ENCODE data around the gene SNN. TPM values are rescaled to one million over a fixed set of nuclear protein-coding genes. Genes with fewer than 3 reads are reported as not detected.
A peak's percentile ranks its signal among the peaks of the same experiment; 100 is the strongest.

SNN gene
- 10 to 100 TPM; 17.0 to 86.8 (median 34.4) TPM for total RNA-seq
- 10 to 100 TPM; 21.3 to 34.3 TPM for polyA plus RNA-seq
- total RNA-seq = 86.1 reads per million, percentile 82 among the genes with 10 or more reads in this experiment

DNA sequence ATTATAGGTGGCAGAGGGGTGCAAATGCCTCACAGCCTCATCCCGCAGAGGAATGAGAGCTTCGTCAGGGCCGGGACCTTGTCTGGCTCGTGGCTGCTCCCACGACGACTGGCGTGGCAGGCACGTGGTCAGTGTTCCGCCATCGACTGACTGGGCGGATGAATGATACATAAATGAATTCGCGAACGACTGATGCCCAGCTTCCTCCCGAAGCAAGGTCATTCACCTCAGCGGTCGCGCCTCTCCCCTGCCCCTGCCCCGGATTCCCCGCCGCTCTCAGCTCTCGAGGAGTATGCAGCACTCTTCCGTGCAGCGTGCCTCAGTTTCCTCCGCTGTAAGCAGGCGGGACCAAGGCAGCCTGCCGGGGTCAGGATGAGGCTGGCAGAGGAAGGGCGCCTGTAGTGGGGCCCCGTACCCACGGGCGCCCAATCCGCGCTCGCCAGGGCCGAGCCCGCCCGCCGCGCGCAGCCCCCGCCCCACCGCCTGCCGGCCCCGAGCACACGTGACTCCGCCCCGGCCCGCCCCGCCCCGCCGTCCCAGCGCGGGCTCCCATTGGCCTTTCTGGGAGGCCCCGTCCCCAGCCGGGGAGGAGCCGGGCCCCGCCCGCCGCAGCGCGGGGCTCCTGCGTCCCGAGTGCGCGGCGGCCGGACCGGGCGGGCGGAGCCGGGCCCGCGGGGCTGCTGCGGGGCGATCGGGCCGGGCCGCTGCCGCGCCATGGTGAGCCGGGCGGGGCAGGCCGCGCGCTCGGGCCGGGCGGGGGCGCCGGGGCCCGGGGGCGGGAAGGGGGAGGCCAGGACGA lies at the start of gene SNN:
SNN (plus strand) TSS at position 632 of the 799 bp plus-strand sequence. CDS start 7,605 bp downstream, outside the sequence.
- Mint-ChIP-seq H3K4me3 (peak within 1 kb of the TSS; percentile 88 to 96 (median 91)), H3K27me3 (no peaks in the 10 kb centered on the region), H3K27ac (peak within 1 kb of the TSS; percentile 85 to 98 (median 96)), H3K4me1 (peaks cover 53 to 87% (median 71%) of the 10 kb centered on the region in 7 donors), H3K36me3 (no peaks in the 10 kb centered on the region), H3K9me3 (no peaks in the 10 kb centered on the region)
- intact Hi-C loops (cut with micrococcal nuclease) = loop anchor here (1.0 to 5.0 kb wide), 8 partner anchors 15 to 411 kb away; partner anchors contain the start of genes TXNDC11 (in 2 of the 2), ZC3H7A (in 2 of the 2), GSPT1 (in 1 of the 2) and LITAF (in 1 of the 2)
- Histone ChIP-seq H3K4me1 (ENCODE audit: control insufficient read depth in 2 of 2, insufficient read depth in 2 of 2, low read length in 2 of 2) (peaks cover 36 to 80% of the 10 kb centered on the region in 2 donors), H3K4me3 (ENCODE audit: low read length) (peak within 1 kb of the TSS; percentile 77), H3K27ac (ENCODE audit: low read depth, low read length) (peak within 1 kb of the TSS; percentile 85), H3K36me3 (ENCODE audit: control insufficient read depth in 2 of 3, insufficient read depth in 3 of 3, low read length in 3 of 3) (peaks cover 0 to 4% (median 0%) of the 10 kb centered on the region in 3 experiments), H3K27me3 (ENCODE audit: control insufficient read depth in 2 of 2, insufficient read depth in 2 of 2, low read length in 2 of 2) (no peaks in the 10 kb centered on the region), H3K9me3 (ENCODE audit: control insufficient read depth in 2 of 3, low read length in 3 of 3) (no peaks in the 10 kb centered on the region)
- DNase-seq = peak; percentile 76 to 91 (median 83)
- peak; percentile 89 for ATAC-seq
- CTCF ChIA-PET = interaction anchor here (1.4 kb wide), 1 partner anchor 25 kb away, joined by 6 read pairs; no protein-coding TSS in a partner anchor
- POLR2A ChIA-PET = interaction anchor here (1.0 to 2.0 kb wide), 8 partner anchors 15 to 412 kb away, joined by 3 to 10 read pairs (median 6); partner anchors contain the start of genes LITAF, SOCS1 and TXNDC11

DNA sequence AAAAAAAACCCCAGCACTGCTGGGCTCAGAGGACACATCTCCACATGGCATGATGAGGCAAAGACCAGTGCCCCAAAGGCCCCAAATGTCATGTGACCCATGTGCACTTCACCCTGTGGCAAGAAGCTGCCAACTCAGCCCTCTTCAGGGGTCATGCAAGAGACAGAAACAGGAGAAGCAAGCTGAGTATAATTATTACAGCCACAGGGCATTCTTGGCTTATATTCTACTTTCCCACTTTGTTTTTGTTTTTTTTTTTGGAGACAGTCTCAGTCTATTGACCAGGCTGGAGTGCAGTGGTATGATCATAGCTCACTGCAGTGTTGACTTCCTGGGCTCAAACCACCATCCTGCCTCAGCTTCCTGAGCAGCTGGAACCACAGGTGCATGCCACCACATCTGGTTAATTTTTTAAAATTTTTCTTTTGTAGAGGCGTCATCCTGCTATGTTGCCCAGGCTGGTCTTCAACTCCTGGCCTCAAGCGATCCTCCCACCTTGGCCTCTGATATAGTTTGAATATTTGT lies 48.9 kb upstream of the SNN start:
- DNase-seq = peak in 5 of 9 donors; percentile 39 to 54 (median 52)
- Histone ChIP-seq H3K4me1 (ENCODE audit: control insufficient read depth in 2 of 2, insufficient read depth in 2 of 2, low read length in 2 of 2) (peaks cover 52 to 71% of the 10 kb centered on the region in 2 donors), H3K9me3 (ENCODE audit: control insufficient read depth in 2 of 3, low read length in 3 of 3) (peaks cover 0 to 6% (median 0%) of the 10 kb centered on the region in 3 experiments), H3K27ac (ENCODE audit: low read depth, low read length) (peak overlapping the region; percentile 77), H3K4me3 (ENCODE audit: low read length) (peak overlapping the region; percentile 47), H3K27me3 (ENCODE audit: control insufficient read depth in 2 of 2, insufficient read depth in 2 of 2, low read length in 2 of 2) (no peaks in the 10 kb centered on the region), H3K36me3 (ENCODE audit: control insufficient read depth in 2 of 3, insufficient read depth in 3 of 3, low read length in 3 of 3) (no peaks in the 10 kb centered on the region)
- peaks cover 52 to 92% (median 60%) of the 10 kb centered on the region in 7 donors for H3K4me1 Mint-ChIP-seq
- ChIA-PET POLR2A (interaction anchor here (0.5 to 10.2 kb wide), 16 partner anchors 8 to 364 kb away, joined by 3 to 92 read pairs (median 6); partner anchors contain the start of genes GSPT1, LITAF, SNN and SOCS1), CTCF (interaction anchor here (0.6 to 1.6 kb wide), 7 partner anchors 11 to 907 kb away, joined by 3 to 6 read pairs (median 3); no protein-coding TSS in a partner anchor)
- peak overlapping the region; percentile 76 to 100 (median 98) for H3K27ac Mint-ChIP-seq
- intact Hi-C loops (cut with micrococcal nuclease) = no loop called here
- H3K4me3 Mint-ChIP-seq = peak overlapping the region; percentile 68 to 95 (median 76)
- H3K36me3 Mint-ChIP-seq = peaks cover 0 to 20% (median 0%) of the 10 kb centered on the region in 5 donors
- H3K9me3 Mint-ChIP-seq = peaks cover 0 to 7% (median 3%) of the 10 kb centered on the region in 11 donors
- no peaks in the 10 kb centered on the region for H3K27me3 Mint-ChIP-seq
- peak; percentile 75 for ATAC-seq

DNA sequence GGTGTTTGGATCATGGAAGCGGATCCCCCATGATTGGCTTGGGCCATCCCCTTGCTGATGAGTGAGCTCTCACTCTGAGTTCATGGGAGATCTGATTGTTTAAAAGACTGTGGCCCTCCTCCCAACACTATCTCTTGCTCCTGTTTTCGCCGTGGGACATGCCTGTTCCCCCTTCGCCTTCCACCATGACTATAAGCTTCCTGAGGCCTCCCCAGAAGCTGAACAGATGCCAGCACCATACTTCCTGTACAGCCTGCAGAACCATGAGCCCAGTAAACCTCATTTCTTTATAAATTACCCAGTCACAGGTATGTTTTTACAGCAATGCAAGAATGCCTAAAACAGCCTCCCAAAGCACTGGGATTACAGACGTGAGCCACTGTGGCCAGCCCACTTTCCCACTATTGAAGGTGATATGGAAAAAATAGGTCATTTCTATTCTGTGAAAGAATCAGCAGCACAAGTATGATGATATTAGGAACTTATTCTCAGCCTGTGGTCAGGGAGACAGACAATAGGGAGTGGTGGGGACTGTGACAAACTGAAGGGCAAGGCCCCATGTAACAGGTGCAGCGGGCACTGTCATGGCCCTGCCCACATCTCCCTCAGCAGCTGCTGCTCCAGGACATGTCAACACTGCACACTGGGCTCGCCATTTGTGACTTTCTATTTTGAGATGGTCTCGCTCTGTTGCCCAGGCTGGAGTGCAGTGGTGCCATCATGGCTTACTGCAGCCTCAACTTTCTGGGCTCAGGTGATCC lies 47.8 kb upstream of the SNN start:
- intact Hi-C loops (cut with micrococcal nuclease) = loop anchor here in 1 of 2 donors (2.0 kb wide), 1 partner anchor 36 kb away; no protein-coding TSS in a partner anchor
- Mint-ChIP-seq H3K4me3 (peak overlapping the region; percentile 57 to 95 (median 73)), H3K9me3 (peaks cover 0 to 7% (median 3%) of the 10 kb centered on the region in 11 donors), H3K27me3 (no peaks in the 10 kb centered on the region), H3K36me3 (peaks cover 0 to 20% (median 0%) of the 10 kb centered on the region in 5 donors), H3K27ac (peak overlapping the region; percentile 76 to 100 (median 98)), H3K4me1 (peaks cover 54 to 94% (median 64%) of the 10 kb centered on the region in 7 donors)
- CTCF ChIA-PET = interaction anchor here (0.9 to 2.5 kb wide), 4 partner anchors 16 to 39 kb away, joined by 3 to 12 read pairs (median 6); no protein-coding TSS in a partner anchor
- ATAC-seq = no peak
- peaks cover 0 to 6% (median 0%) of the 10 kb centered on the region in 3 experiments for H3K9me3 ChIP-seq (ENCODE audit: control insufficient read depth in 2 of 3, low read length in 3 of 3)
- no peaks in the 10 kb centered on the region for H3K36me3 ChIP-seq (ENCODE audit: control insufficient read depth in 2 of 3, insufficient read depth in 3 of 3, low read length in 3 of 3)
- peaks cover 59 to 81% of the 10 kb centered on the region in 2 donors for H3K4me1 ChIP-seq (ENCODE audit: control insufficient read depth in 2 of 2, insufficient read depth in 2 of 2, low read length in 2 of 2)
- no peaks in the 10 kb centered on the region for H3K27me3 ChIP-seq (ENCODE audit: control insufficient read depth in 2 of 2, insufficient read depth in 2 of 2, low read length in 2 of 2)
- POLR2A ChIA-PET = interaction anchor here (0.8 to 10.2 kb wide), 10 partner anchors 13 to 61 kb away, joined by 3 to 92 read pairs (median 23); partner anchors contain the start of gene LITAF
- H3K4me3 ChIP-seq (ENCODE audit: low read length) = peak overlapping the region; percentile 35
- H3K27ac ChIP-seq (ENCODE audit: low read depth, low read length) = peak overlapping the region; percentile 77
- no peak for DNase-seq

DNA sequence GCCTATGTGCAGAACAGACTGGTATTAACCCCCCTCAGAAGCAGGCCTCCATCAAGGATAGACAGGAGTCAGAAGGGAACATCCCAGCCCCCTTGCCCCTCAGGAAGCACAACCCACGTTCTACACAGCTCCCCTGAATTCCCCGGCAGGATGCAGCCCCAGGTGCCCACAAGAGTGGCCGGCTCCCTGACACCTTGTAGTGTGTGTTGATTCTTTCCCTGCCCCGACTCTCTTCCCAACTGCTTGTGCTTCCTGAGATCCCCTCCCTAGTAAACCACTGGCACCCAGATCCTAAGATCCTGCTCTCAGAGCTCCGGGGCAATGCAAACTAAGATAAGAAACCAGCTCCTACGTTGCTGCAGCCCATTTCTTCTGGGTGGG lies 46.7 kb upstream of the SNN start:
- H3K9me3 ChIP-seq (ENCODE audit: control insufficient read depth in 2 of 3, low read length in 3 of 3) = peaks cover 0 to 6% (median 0%) of the 10 kb centered on the region in 3 experiments
- H3K27me3 ChIP-seq (ENCODE audit: control insufficient read depth in 2 of 2, insufficient read depth in 2 of 2, low read length in 2 of 2) = no peaks in the 10 kb centered on the region
- peak overlapping the region; percentile 47 for H3K4me3 ChIP-seq (ENCODE audit: low read length)
- ATAC-seq = no peak
- peak in 1 of 9 donors; percentile 19 for DNase-seq
- H3K36me3 ChIP-seq (ENCODE audit: control insufficient read depth in 2 of 3, insufficient read depth in 3 of 3, low read length in 3 of 3) = no peaks in the 10 kb centered on the region
- H3K27ac ChIP-seq (ENCODE audit: low read depth, low read length) = peak overlapping the region; percentile 77
- intact Hi-C loops (cut with micrococcal nuclease) = loop anchor here in 1 of 2 donors (2.0 kb wide), 1 partner anchor 37 kb away; no protein-coding TSS in a partner anchor
- Mint-ChIP-seq H3K36me3 (peaks cover 0 to 20% (median 0%) of the 10 kb centered on the region in 5 donors), H3K9me3 (peaks cover 0 to 7% (median 3%) of the 10 kb centered on the region in 11 donors), H3K4me3 (peak overlapping the region; percentile 81 to 95 (median 86)), H3K27ac (peak overlapping the region; percentile 96 to 100 (median 98)), H3K4me1 (peaks cover 52 to 91% (median 64%) of the 10 kb centered on the region in 7 donors), H3K27me3 (no peaks in the 10 kb centered on the region)
- CTCF ChIA-PET = interaction anchor here (0.5 to 2.5 kb wide), 13 partner anchors 10 to 93 kb away, joined by 3 to 12 read pairs (median 4); no protein-coding TSS in a partner anchor
- H3K4me1 ChIP-seq (ENCODE audit: control insufficient read depth in 2 of 2, insufficient read depth in 2 of 2, low read length in 2 of 2) = peaks cover 59 to 78% of the 10 kb centered on the region in 2 donors
- POLR2A ChIA-PET = interaction anchor here (0.6 to 10.2 kb wide), 25 partner anchors 9 to 121 kb away, joined by 3 to 92 read pairs (median 6); partner anchors contain the start of genes LITAF and TXNDC11

DNA sequence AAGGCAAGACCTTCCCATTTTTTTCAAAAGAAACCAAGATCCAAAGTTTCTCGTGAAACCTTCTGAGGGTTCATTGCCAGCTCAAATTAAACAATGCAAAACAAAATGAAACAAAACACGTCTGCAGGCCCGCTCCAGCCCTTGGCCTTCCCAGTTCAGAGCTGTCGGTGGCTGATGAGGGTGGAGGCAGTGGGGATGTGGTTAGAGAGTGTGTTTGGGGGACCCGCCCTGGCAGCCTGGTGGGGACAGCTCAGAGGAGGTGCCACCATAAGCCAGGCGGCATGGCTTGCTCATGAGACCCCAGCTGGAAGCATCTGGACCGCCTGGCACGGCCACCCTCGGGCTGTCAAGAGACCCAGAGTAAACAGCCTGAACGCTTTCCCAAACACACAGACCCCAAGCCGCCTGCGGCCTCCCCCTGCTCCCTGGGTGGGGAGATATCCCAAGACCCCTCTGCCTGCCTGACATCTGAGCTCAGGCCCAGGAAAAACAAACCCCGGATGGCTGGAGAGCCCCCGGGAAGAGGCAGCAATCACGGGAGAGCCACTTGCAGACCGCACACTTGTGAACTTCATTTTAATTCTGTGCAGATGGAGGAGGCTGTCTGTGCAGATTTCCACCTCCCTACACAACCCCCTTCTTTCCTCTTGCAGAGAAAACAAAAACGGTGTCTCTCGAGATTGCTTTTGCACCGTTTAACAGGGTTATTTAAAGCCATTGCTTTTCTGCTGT lies 46.2 kb upstream of the SNN start:
- intact Hi-C loops (cut with micrococcal nuclease) = loop anchor here (1.0 to 2.0 kb wide), 6 partner anchors 19 to 90 kb away; partner anchors contain the start of gene SNN (in 1 of the 2)
- H3K27ac Mint-ChIP-seq = peak overlapping the region; percentile 96 to 100 (median 98)
- Histone ChIP-seq H3K4me1 (ENCODE audit: control insufficient read depth in 2 of 2, insufficient read depth in 2 of 2, low read length in 2 of 2) (peaks cover 59 to 78% of the 10 kb centered on the region in 2 donors), H3K27me3 (ENCODE audit: control insufficient read depth in 2 of 2, insufficient read depth in 2 of 2, low read length in 2 of 2) (no peaks in the 10 kb centered on the region), H3K9me3 (ENCODE audit: control insufficient read depth in 2 of 3, low read length in 3 of 3) (peaks cover 0 to 6% (median 0%) of the 10 kb centered on the region in 3 experiments), H3K36me3 (ENCODE audit: control insufficient read depth in 2 of 3, insufficient read depth in 3 of 3, low read length in 3 of 3) (no peaks in the 10 kb centered on the region), H3K27ac (ENCODE audit: low read depth, low read length) (peak overlapping the region; percentile 77), H3K4me3 (ENCODE audit: low read length) (peak overlapping the region; percentile 47)
- ATAC-seq (peak; percentile 80), DNase-seq (peak in 7 of 9 donors; percentile 50 to 82 (median 79))
- H3K9me3 Mint-ChIP-seq = peaks cover 0 to 7% (median 3%) of the 10 kb centered on the region in 11 donors
- POLR2A ChIA-PET = interaction anchor here (0.5 to 10.2 kb wide), 27 partner anchors 8 to 121 kb away, joined by 3 to 92 read pairs (median 5); partner anchors contain the start of genes LITAF and TXNDC11
- CTCF ChIA-PET = interaction anchor here (0.6 to 2.5 kb wide), 16 partner anchors 10 to 187 kb away, joined by 3 to 12 read pairs (median 4); no protein-coding TSS in a partner anchor
- peaks cover 0 to 20% (median 0%) of the 10 kb centered on the region in 5 donors for H3K36me3 Mint-ChIP-seq
- H3K4me1 Mint-ChIP-seq = peaks cover 52 to 92% (median 67%) of the 10 kb centered on the region in 7 donors
- peak overlapping the region; percentile 81 to 95 (median 86) for H3K4me3 Mint-ChIP-seq
- no peaks in the 10 kb centered on the region for H3K27me3 Mint-ChIP-seq
